Activated CD8-positive, alpha-beta T cell treated with anti-CD3 and anti-CD28 coated beads for 36 hours (primary cell): ENCODE data around the gene BNC1. TPM values are rescaled to one million over a fixed set of nuclear protein-coding genes. Genes with fewer than 3 reads are reported as not detected.

Source experiments
- ATAC-seq: fragments of 200-7000 bp; cut with Tn5 transposase; one replicate; pipeline ENCODE4 v1.10.0; 2021; ENCODE audit warnings: mild to moderate bottlenecking, moderate library complexity
- CTCF ChIA-PET: fragments of 350-600 bp; sonication (Branson Sonifier 250); formaldehyde crosslinking; loops from one replicate; lab custom pipeline; 2021; ENCODE audit warnings: antibody characterized with exemption; lab: Charles Lee
- POLR2A ChIA-PET: fragments of 350-600 bp; sonication (Branson Sonifier 250); formaldehyde crosslinking; loops from one replicate; lab custom pipeline; 2021; ENCODE audit warnings: antibody characterized with exemption; lab: Charles Lee
- DNase-seq: peaks from one replicate; pipeline ENCODE4 v3.0.0-alpha.2; 2020
- H3K27ac Mint-ChIP-seq: one replicate; pipeline ENCODE4 v1.8.0; 2021; ENCODE audit warnings: mild to moderate bottlenecking, mixed read lengths
- H3K27me3 Mint-ChIP-seq: one replicate; pipeline ENCODE4 v1.8.0; 2021; ENCODE audit warnings: mixed read lengths
- H3K36me3 Mint-ChIP-seq: one replicate; pipeline ENCODE4 v1.8.0; 2021; ENCODE audit warnings: low read depth, mixed read lengths
- H3K4me1 Mint-ChIP-seq: one replicate; pipeline ENCODE4 v1.8.0; 2021; ENCODE audit warnings: low read depth, mixed read lengths
- H3K4me3 Mint-ChIP-seq: one replicate; pipeline ENCODE4 v1.8.0; 2021; ENCODE audit warnings: mild to moderate bottlenecking, moderate library complexity, mixed read lengths
- H3K9me3 Mint-ChIP-seq: one replicate; pipeline ENCODE4 v1.8.0; 2021; ENCODE audit warnings: mixed read lengths
- CTCF ChIP-seq: fragments of 200-600 bp; IDR thresholded peaks from one replicate; pipeline ENCODE4 v1.8.0; 2022; ENCODE audit warnings: antibody characterized with exemption, mild to moderate bottlenecking
- intact Hi-C: fragments of 100-400 bp; cut with micrococcal nuclease; formaldehyde crosslinking; loops from one replicate; pipeline ENCODE4 v1.10.0; 2022
- total RNA-seq, 2 experiments: library from RNA; stranded (reverse); gene quantifications; one replicate each; pipeline ENCODE4 v1.2.3, GENCODE V29; 2021

BNC1 gene
- total RNA-seq, 2 experiments from 2014 or later: not detected

GRCh38 chr15:83322061-83322460 lies 37.6 kb upstream of the BNC1 start:
- H3K4me1 Mint-ChIP-seq: no peaks in the 10 kb centered on the region
- no peaks in the 10 kb centered on the region for H3K36me3 Mint-ChIP-seq
- ATAC-seq (no peak), DNase-seq (no peak)
- intact Hi-C loops: no loop called here
- no peak overlapping the region for H3K4me3 Mint-ChIP-seq
- no peaks in the 10 kb centered on the region for H3K9me3 Mint-ChIP-seq
- CTCF ChIA-PET: no interaction called here
- TF ChIP-seq CTCF: no peak
- peaks cover 14% of the 10 kb centered on the region for H3K27me3 Mint-ChIP-seq
- POLR2A ChIA-PET: no interaction called here
- H3K27ac Mint-ChIP-seq: no peak overlapping the region

GRCh38 chr15:83320844-83321243 lies 36.4 kb upstream of the BNC1 start:
- Mint-ChIP-seq H3K36me3 (no peaks in the 10 kb centered on the region), H3K27ac (no peak overlapping the region), H3K4me3 (no peak overlapping the region), H3K27me3 (peaks cover 13% of the 10 kb centered on the region), H3K9me3 (no peaks in the 10 kb centered on the region), H3K4me1 (no peaks in the 10 kb centered on the region)
- CTCF ChIA-PET: no interaction called here
- DNase-seq: no peak
- no peak for ATAC-seq
- POLR2A ChIA-PET: no interaction called here
- TF ChIP-seq CTCF: no peak
- intact Hi-C loops: no loop called here

- POLR2A ChIA-PET: no interaction called here
- TF ChIP-seq CTCF: no peak
- Mint-ChIP-seq H3K27ac (no peak overlapping the region), H3K36me3 (no peaks in the 10 kb centered on the region), H3K9me3 (no peaks in the 10 kb centered on the region), H3K4me3 (no peak overlapping the region), H3K27me3 (peaks cover 13% of the 10 kb centered on the region), H3K4me1 (no peaks in the 10 kb centered on the region)
- ATAC-seq (no peak), DNase-seq (no peak)
- intact Hi-C loops: no loop called here
- CTCF ChIA-PET: no interaction called here
These were observed 35.9 kb upstream of the BNC1 start for GRCh38 chr15:83320404-83320803.

GRCh38 chr15:83319771-83320170 lies 35.3 kb upstream of the BNC1 start:
- no peaks in the 10 kb centered on the region for H3K36me3 Mint-ChIP-seq

GRCh38 chr15:83318861-83319415 lies 34.5 kb upstream of the BNC1 start:
- no peaks in the 10 kb centered on the region for H3K4me1 Mint-ChIP-seq
- POLR2A ChIA-PET: no interaction called here
- no peak overlapping the region for H3K4me3 Mint-ChIP-seq
- CTCF ChIA-PET: no interaction called here
- DNase-seq (no peak), ATAC-seq (no peak)
- H3K9me3 Mint-ChIP-seq: no peaks in the 10 kb centered on the region
- TF ChIP-seq CTCF: no peak
- H3K27ac Mint-ChIP-seq: no peak overlapping the region
- H3K36me3 Mint-ChIP-seq: no peaks in the 10 kb centered on the region
- H3K27me3 Mint-ChIP-seq: peaks cover 13% of the 10 kb centered on the region
- intact Hi-C loops: no loop called here

More at GRCh38 chr15:83319771-83320170, 35.3 kb upstream of the BNC1 start:
- DNase-seq (no peak), ATAC-seq (no peak)
- Mint-ChIP-seq H3K4me1 (no peaks in the 10 kb centered on the region), H3K9me3 (no peaks in the 10 kb centered on the region), H3K27me3 (peaks cover 13% of the 10 kb centered on the region), H3K27ac (no peak overlapping the region), H3K4me3 (no peak overlapping the region)
- no peak for TF ChIP-seq CTCF
- ChIA-PET POLR2A (no interaction called here), CTCF (no interaction called here)
- intact Hi-C loops: no loop called here
